H4 (cell line): Measurements from ENCODE around the gene NUP54. TPM values are rescaled to one million over a fixed set of nuclear protein-coding genes. Genes with fewer than 3 reads are reported as not detected.
A peak's percentile ranks its signal among the peaks of the same experiment; 100 is the strongest.

ENCODE experiments used
- DNase-seq: peaks from one replicate; pipeline ENCODE4 v3.0.0-alpha.2; 2015; ENCODE audit warnings: low spot score
- total RNA-seq: library from RNA; depleted of rRNA; stranded (reverse); fragments of >200 nt; shearing (Covaris generic); gene quantifications from 2 replicates; pipeline ENCODE4 v1.2.3, GENCODE V29; 2014; rRNA removed

The NUP54 gene
- total RNA-seq, 1 experiment from 2014 or later, result 68.6 TPM

DNA sequence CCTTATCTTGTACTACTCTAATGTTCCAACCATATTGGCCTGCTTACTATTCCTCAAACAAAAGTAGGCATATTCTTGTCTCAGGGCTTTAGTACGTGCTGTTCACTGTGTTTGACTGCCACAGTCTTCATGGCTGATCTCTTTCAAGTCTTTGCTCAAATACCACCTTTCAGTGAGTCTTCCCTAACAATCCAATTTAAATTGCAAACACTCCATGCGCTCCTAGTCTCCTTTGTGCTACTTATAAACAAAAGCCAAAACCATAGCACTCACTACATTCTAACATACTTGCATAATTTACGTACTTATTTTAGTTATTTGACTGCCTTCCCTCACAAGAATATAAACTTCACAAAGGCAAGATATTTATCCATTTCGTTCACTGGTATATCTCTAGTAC is 75.4 kb downstream of the NUP54 start:
- DNase-seq, result no peak

DNA sequence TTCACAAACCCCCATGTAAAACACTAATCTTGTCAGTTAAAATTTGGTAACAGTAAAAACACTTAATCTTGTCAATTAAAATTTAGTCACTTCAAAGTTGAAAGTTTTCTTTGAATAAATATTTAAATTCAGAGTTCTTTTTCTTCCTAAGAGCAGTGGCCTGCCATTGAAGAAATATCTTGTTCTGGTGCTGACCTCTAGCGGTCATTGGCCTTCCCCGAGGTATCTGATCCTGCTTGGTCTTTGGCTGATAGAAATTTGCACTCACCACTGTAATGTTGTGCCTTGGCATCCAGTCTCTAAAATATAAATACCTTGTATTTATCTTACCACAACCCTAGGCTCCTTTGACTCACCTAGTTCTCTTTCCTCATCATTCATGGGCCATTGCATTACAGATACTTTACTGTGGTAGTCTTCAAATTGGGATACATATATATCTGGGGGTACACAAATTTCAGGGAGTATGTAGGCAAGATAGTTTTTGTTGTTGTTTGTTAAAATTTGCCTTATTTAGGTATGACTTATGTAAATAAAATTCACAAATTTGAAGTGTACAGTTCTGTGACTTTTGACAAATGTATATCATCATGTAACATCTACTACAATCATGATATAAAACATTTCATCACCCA is 80.4 kb downstream of the NUP54 start:
- peak; percentile 53 for DNase-seq

DNA sequence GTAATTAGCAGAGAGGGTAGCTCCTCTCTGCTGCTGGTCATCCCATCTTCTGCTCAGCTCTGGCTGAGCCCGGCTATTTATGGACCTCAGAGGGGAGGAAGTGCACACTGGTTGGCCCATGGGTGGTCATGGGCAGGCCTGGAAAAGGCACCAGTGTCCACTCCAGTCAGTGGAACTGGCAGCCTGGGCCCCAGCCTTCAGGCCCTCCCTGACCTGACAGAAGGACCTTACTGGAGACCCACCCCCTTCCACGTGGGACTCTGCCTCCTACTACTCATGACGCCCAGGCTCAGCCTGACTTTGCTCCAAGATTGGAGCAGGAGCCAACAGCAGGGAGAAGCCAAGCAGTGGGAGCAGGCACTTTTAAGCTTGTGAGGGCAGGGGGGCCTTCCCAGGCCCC is 81.7 kb downstream of the NUP54 start:
- DNase-seq, result no peak

Other genes with a start within 250 kb of the NUP54 start
- gene PPEF2, start 245.9 kb downstream of the NUP54 start, total RNA-seq, result not detected in 2 replicates
- gene NAAA, start 207.4 kb downstream of the NUP54 start, total RNA-seq, result 0.39 and 4.3 TPM in 2 replicates
- 22.6 and 32.2 TPM in 2 replicates for gene SDAD1, start 157.5 kb downstream of the NUP54 start, total RNA-seq
- gene CXCL9, start 140.9 kb downstream of the NUP54 start, total RNA-seq, result not detected in 2 replicates
- 0.41 and 1.1 TPM in 2 replicates for gene CXCL10, start 124.9 kb downstream of the NUP54 start, total RNA-seq
- gene CXCL11, start 112.3 kb downstream of the NUP54 start, total RNA-seq, result not detected in 2 replicates
- gene ART3, start 73.7 kb downstream of the NUP54 start, total RNA-seq, result 0.14 and 0.25 TPM in 2 replicates
- 88.5 and 101 TPM in 2 replicates for gene SCARB2, start 65.4 kb upstream of the NUP54 start, total RNA-seq
- gene FAM47E, start 103.3 kb upstream of the NUP54 start, total RNA-seq, result 3.9 and 4.9 TPM in 2 replicates
- 2.0 and 3.6 TPM in 2 replicates for gene STBD1, start 158.3 kb upstream of the NUP54 start, total RNA-seq